PFSK-1 (cell line): ENCODE data around the gene DYNLL1.
A peak's percentile ranks its signal among the peaks of the same experiment; 100 is the strongest.

Experiments
- FOXP2 ChIP-seq: optimal IDR thresholded peaks from 2 replicates; pipeline ENCODE3; 2011; ENCODE audit warnings: borderline replicate concordance, control low read depth, inconsistent platforms; ENCODE audit not compliant: insufficient read depth; ENCODE audit errors: extremely low read length, extremely low read depth
- POLR2AphosphoS5 ChIP-seq: IDR thresholded peaks from 2 replicates; pipeline ENCODE4 v1.6.1; 2012; ENCODE audit warnings: low read depth, mild to moderate bottlenecking, control low read depth, low read length, moderate library complexity
- REST ChIP-seq, 2 experiments: IDR thresholded peaks; 2 replicates each; pipeline versions ENCODE4 v1.6.1 to v1.8.0; 2011 to 2012; ENCODE audit warnings: low read depth in 2 of 2, low read length in 2 of 2, control low read depth in 1 of 2, inconsistent platforms in 1 of 2, mild to moderate bottlenecking in 1 of 2, moderate library complexity in 1 of 2; ENCODE audit not compliant: insufficient read depth in 1 of 2
- SIN3A ChIP-seq: IDR thresholded peaks from 2 replicates; pipeline ENCODE4 v1.6.1; 2012; ENCODE audit warnings: mild to moderate bottlenecking, low read length, moderate library complexity, borderline replicate concordance; ENCODE audit not compliant: insufficient read depth
- TAF1 ChIP-seq: IDR thresholded peaks from 2 replicates; pipeline ENCODE4 v1.6.1; 2012; ENCODE audit warnings: low read length, control low read depth, borderline replicate concordance; ENCODE audit not compliant: insufficient read depth

Gene DYNLL1

GRCh38 chr12:120455302-120455701 is 40.6 kb upstream of the DYNLL1 start:
- TF ChIP-seq REST (IDR thresholded peaks at IDR 0.05; ENCODE audit: insufficient read depth in 1 of 2, low read depth in 2 of 2, low read length in 2 of 2), result no peak
- no peak for TF ChIP-seq SIN3A
- TF ChIP-seq FOXP2, result no peak
- no peak for TF ChIP-seq POLR2AphosphoS5
- TF ChIP-seq TAF1, result no peak

- no peak for TF ChIP-seq FOXP2
- TF ChIP-seq TAF1, result no peak
- TF ChIP-seq REST (IDR thresholded peaks at IDR 0.05; ENCODE audit: insufficient read depth in 1 of 2, low read depth in 2 of 2, low read length in 2 of 2), result no peak
- no peak for TF ChIP-seq SIN3A
- no peak for TF ChIP-seq POLR2AphosphoS5
Observed at GRCh38 chr12:120457133-120457532, 38.8 kb upstream of the DYNLL1 start.

GRCh38 chr12:120460157-120460556 is 35.8 kb upstream of the DYNLL1 start:
- TF ChIP-seq POLR2AphosphoS5, result peak; percentile 52; the same call in 1 of the 2 replicates
- no peak for TF ChIP-seq FOXP2
- no peak for TF ChIP-seq REST (IDR thresholded peaks at IDR 0.05; ENCODE audit: insufficient read depth in 1 of 2, low read depth in 2 of 2, low read length in 2 of 2)

- no peak for TF ChIP-seq SIN3A
- TF ChIP-seq FOXP2, result no peak
- peak; percentile 8; the same call in 1 of the 2 replicates for TF ChIP-seq POLR2AphosphoS5
- TF ChIP-seq REST (IDR thresholded peaks at IDR 0.05; ENCODE audit: insufficient read depth in 1 of 2, low read depth in 2 of 2, low read length in 2 of 2), result no peak
- TF ChIP-seq TAF1, result no peak
Observed at GRCh38 chr12:120462099-120462640, 33.7 kb upstream of the DYNLL1 start.

- no peak for TF ChIP-seq FOXP2
- TF ChIP-seq SIN3A, result no peak
- no peak for TF ChIP-seq TAF1
- no peak for TF ChIP-seq REST (IDR thresholded peaks at IDR 0.05; ENCODE audit: insufficient read depth in 1 of 2, low read depth in 2 of 2, low read length in 2 of 2)
- no peak; the same call in 1 of the 2 replicates for TF ChIP-seq POLR2AphosphoS5
Observed at GRCh38 chr12:120463712-120464111, 32.2 kb upstream of the DYNLL1 start.
